Measurements from ENCODE around the gene MT1X. TPM values are rescaled to one million over a fixed set of nuclear protein-coding genes. Genes with fewer than 3 reads are reported as not detected.

The MT1X gene
- total and polyA plus RNA-seq, 2 experiments from 2014 or later, result 113 to 126 TPM

DNA sequence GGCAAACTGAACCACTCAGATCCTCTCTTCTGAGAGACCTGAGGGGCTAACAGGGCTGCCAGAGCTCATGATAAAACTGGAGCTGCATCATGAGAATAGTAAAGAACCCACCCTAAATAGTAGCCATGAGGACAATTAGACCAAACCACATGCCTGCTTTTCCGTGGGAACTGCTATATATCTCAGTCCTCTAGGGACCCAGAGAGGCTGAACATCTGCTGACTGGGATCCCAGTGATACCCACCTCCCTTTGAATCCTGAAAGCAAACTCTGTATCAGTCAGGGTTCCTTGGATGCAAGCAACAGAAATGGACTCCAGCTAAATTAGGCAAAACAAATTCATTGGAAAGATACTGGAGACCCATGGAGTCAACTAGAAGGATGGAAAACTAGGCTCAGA, 6.5 kb downstream of the MT1X start:
- no peaks in the 10 kb centered on the region for H3K9me3 ChIP-seq (ENCODE audit: low read depth)
- peak; percentile 10 for DNase-seq
- no peaks in the 10 kb centered on the region for H4K20me1 ChIP-seq (ENCODE audit: insufficient read depth)
- H3K4me3 ChIP-seq, result no peak overlapping the region
- no peak overlapping the region for H3K9ac ChIP-seq
- no peaks in the 10 kb centered on the region for H3K36me3 ChIP-seq (ENCODE audit: low read depth)
- H3K27ac ChIP-seq, result no peak overlapping the region
- no peaks in the 10 kb centered on the region for H3K79me2 ChIP-seq (ENCODE audit: insufficient read depth)
- no peaks in the 10 kb centered on the region for H3K27me3 ChIP-seq (replicated peaks; ENCODE audit: insufficient read depth)
- in situ Hi-C loops (cut with MboI), result no loop called here
- no peaks in the 10 kb centered on the region for H3F3A ChIP-seq (ENCODE audit: insufficient read depth)
- 50 to 69% methylated on average over 1 of the region's 1 CpG for WGBS, 2 experiments (ENCODE audit: low coverage in 1 of 2, low lambda C conversion rate in 2 of 2, missing lambda C conversion rate in 2 of 2)
- peaks cover 9% of the 10 kb centered on the region for H3K4me1 ChIP-seq (ENCODE audit: insufficient read depth)
- TF ChIP-seq EZH2phosphoT487 (IDR thresholded peaks at IDR 0.05; ENCODE audit: insufficient read depth, low read depth) (no peak), EZH2 (IDR thresholded peaks at IDR 0.05; ENCODE audit: insufficient read depth, poor library complexity, severe bottlenecking) (no peak)
- no peaks in the 10 kb centered on the region for H3K9me2 ChIP-seq (ENCODE audit: insufficient read depth)
- H2AFZ ChIP-seq, result no peak overlapping the region
- no peak overlapping the region for H3K4me2 ChIP-seq (ENCODE audit: unreplicated experiment)

DNA sequence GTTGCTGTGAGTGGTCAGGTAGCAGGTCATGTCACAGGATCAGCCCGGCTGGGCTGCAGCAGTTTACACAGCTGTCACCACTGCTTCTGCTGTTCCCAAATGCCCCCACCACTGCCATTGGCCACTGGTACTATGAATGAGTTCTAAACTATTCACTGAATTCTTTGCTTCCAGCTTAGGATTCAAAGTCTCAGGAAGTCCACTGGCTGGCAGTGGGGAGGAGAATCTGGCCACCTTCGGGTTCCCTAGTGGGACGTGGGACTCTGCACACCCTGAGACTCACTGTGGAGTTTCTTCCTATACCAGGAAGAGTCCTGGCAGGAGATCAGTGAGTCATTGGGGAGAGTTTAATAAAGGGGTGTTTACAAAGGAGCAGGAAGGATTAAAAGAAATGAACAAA, 6.9 kb downstream of the MT1X start:
- Histone ChIP-seq H3K4me1 (ENCODE audit: insufficient read depth) (peaks cover 9% of the 10 kb centered on the region), H3K79me2 (ENCODE audit: insufficient read depth) (no peaks in the 10 kb centered on the region), H3K27me3 (replicated peaks; ENCODE audit: insufficient read depth) (no peaks in the 10 kb centered on the region), H3K4me2 (ENCODE audit: unreplicated experiment) (no peak overlapping the region), H3K4me3 (no peak overlapping the region), H3K9me3 (ENCODE audit: low read depth) (no peaks in the 10 kb centered on the region), H3F3A (ENCODE audit: insufficient read depth) (no peaks in the 10 kb centered on the region), H4K20me1 (ENCODE audit: insufficient read depth) (no peaks in the 10 kb centered on the region), H3K36me3 (ENCODE audit: low read depth) (no peaks in the 10 kb centered on the region), H3K27ac (no peak overlapping the region), H2AFZ (no peak overlapping the region), H3K9me2 (ENCODE audit: insufficient read depth) (no peaks in the 10 kb centered on the region), H3K9ac (no peak overlapping the region)
- WGBS, 2 experiments (ENCODE audit: low coverage in 1 of 2, low lambda C conversion rate in 2 of 2, missing lambda C conversion rate in 2 of 2), result 87 to 91% methylated on average over 3 of the region's 3 CpGs
- TF ChIP-seq EZH2phosphoT487 (IDR thresholded peaks at IDR 0.05; ENCODE audit: insufficient read depth, low read depth) (no peak), EZH2 (IDR thresholded peaks at IDR 0.05; ENCODE audit: insufficient read depth, poor library complexity, severe bottlenecking) (no peak)
- in situ Hi-C loops (cut with MboI), result no loop called here
- DNase-seq, result peak; percentile 19

DNA sequence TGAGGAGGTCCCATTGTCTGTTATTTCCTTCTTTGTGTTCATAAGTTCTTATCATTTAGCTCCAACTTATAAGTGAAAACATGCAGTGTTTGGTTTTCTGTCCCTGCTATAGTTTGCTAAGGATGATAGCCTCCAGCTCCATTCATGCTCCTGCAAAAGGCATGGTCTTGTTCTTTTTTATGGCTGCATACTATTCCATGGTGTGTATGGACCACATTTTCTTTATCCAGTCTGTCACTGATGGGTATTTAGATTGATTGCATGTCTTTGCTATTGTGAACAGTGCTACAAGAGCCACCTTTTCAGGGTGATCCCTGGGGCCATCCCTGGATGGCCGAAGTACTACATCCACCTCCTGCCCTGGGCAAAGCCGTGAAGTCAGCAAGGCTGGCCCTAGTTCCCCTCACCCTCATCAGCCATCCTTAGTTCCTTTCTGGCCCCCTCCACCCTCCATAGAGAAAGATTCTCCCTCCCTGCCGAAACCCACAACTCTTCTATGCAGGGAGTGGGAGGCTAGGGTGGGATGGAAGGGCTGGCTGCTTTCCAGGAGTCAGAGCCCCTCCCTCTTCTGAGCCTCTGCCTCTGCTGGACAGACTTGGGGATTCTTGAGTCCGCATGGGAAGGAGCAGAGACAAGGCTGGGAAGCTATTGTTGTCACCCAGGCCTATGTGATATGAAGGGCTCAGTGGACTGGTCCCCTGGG, 8.3 kb downstream of the MT1X start:
- no peak overlapping the region for H3K4me2 ChIP-seq (ENCODE audit: unreplicated experiment)
- in situ Hi-C loops (cut with MboI), result loop anchor here (10.0 kb wide), 1 partner anchor 116 kb away; no protein-coding TSS in a partner anchor
- TF ChIP-seq EZH2phosphoT487 (IDR thresholded peaks at IDR 0.05; ENCODE audit: insufficient read depth, low read depth), result no peak
- TF ChIP-seq EZH2 (IDR thresholded peaks at IDR 0.05; ENCODE audit: insufficient read depth, poor library complexity, severe bottlenecking), result no peak
- no peaks in the 10 kb centered on the region for H3K9me2 ChIP-seq (ENCODE audit: insufficient read depth)
- no peak overlapping the region for H3K9ac ChIP-seq
- H3K36me3 ChIP-seq (ENCODE audit: low read depth), result no peaks in the 10 kb centered on the region
- no peaks in the 10 kb centered on the region for H3F3A ChIP-seq (ENCODE audit: insufficient read depth)
- H3K9me3 ChIP-seq (ENCODE audit: low read depth), result no peaks in the 10 kb centered on the region
- DNase-seq, result no peak
- H3K27me3 ChIP-seq (replicated peaks; ENCODE audit: insufficient read depth), result no peaks in the 10 kb centered on the region
- H2AFZ ChIP-seq, result no peak overlapping the region
- whole genome bisulfite sequencing, 2 experiments (ENCODE audit: low coverage in 1 of 2, low lambda C conversion rate in 2 of 2, missing lambda C conversion rate in 2 of 2), result 86 to 87% methylated on average over 4 of the region's 4 CpGs
- H3K4me3 ChIP-seq, result no peak overlapping the region
- no peak overlapping the region for H3K27ac ChIP-seq
- no peaks in the 10 kb centered on the region for H3K79me2 ChIP-seq (ENCODE audit: insufficient read depth)
- peaks cover 9% of the 10 kb centered on the region; the same call in 1 of the 2 replicates for H3K4me1 ChIP-seq (ENCODE audit: insufficient read depth)
- H4K20me1 ChIP-seq (ENCODE audit: insufficient read depth), result no peaks in the 10 kb centered on the region

GRCh38 chr16:56691885-56692284, 9.6 kb downstream of the MT1X start:
- Histone ChIP-seq H3K4me3 (no peak overlapping the region), H2AFZ (no peak overlapping the region), H4K20me1 (ENCODE audit: insufficient read depth) (no peaks in the 10 kb centered on the region), H3K27ac (no peak overlapping the region), H3K36me3 (ENCODE audit: low read depth) (no peaks in the 10 kb centered on the region), H3K9me2 (ENCODE audit: insufficient read depth) (no peaks in the 10 kb centered on the region), H3F3A (ENCODE audit: insufficient read depth) (no peaks in the 10 kb centered on the region), H3K4me2 (ENCODE audit: unreplicated experiment) (no peak overlapping the region), H3K4me1 (ENCODE audit: insufficient read depth) (peaks cover 9% of the 10 kb centered on the region; the same call in 1 of the 2 replicates), H3K27me3 (replicated peaks; ENCODE audit: insufficient read depth) (no peaks in the 10 kb centered on the region), H3K9me3 (ENCODE audit: low read depth) (no peaks in the 10 kb centered on the region), H3K79me2 (ENCODE audit: insufficient read depth) (no peaks in the 10 kb centered on the region), H3K9ac (no peak overlapping the region)
- 70 to 74% methylated on average over 4 of the region's 4 CpGs for WGBS, 2 experiments (ENCODE audit: low coverage in 1 of 2, low lambda C conversion rate in 2 of 2, missing lambda C conversion rate in 2 of 2)
- in situ Hi-C loops (cut with MboI), result loop anchor here (10.0 kb wide), 1 partner anchor 117 kb away; no protein-coding TSS in a partner anchor
- no peak for TF ChIP-seq EZH2 (IDR thresholded peaks at IDR 0.05; ENCODE audit: insufficient read depth, poor library complexity, severe bottlenecking)
- TF ChIP-seq EZH2phosphoT487 (IDR thresholded peaks at IDR 0.05; ENCODE audit: insufficient read depth, low read depth), result no peak
- DNase-seq, result peak; percentile 49

Measured in GM23248 (cell line).